ENCODE results near the gene CAP2.

The CAP2 gene, protein sequence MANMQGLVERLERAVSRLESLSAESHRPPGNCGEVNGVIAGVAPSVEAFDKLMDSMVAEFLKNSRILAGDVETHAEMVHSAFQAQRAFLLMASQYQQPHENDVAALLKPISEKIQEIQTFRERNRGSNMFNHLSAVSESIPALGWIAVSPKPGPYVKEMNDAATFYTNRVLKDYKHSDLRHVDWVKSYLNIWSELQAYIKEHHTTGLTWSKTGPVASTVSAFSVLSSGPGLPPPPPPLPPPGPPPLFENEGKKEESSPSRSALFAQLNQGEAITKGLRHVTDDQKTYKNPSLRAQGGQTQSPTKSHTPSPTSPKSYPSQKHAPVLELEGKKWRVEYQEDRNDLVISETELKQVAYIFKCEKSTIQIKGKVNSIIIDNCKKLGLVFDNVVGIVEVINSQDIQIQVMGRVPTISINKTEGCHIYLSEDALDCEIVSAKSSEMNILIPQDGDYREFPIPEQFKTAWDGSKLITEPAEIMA

DNA sequence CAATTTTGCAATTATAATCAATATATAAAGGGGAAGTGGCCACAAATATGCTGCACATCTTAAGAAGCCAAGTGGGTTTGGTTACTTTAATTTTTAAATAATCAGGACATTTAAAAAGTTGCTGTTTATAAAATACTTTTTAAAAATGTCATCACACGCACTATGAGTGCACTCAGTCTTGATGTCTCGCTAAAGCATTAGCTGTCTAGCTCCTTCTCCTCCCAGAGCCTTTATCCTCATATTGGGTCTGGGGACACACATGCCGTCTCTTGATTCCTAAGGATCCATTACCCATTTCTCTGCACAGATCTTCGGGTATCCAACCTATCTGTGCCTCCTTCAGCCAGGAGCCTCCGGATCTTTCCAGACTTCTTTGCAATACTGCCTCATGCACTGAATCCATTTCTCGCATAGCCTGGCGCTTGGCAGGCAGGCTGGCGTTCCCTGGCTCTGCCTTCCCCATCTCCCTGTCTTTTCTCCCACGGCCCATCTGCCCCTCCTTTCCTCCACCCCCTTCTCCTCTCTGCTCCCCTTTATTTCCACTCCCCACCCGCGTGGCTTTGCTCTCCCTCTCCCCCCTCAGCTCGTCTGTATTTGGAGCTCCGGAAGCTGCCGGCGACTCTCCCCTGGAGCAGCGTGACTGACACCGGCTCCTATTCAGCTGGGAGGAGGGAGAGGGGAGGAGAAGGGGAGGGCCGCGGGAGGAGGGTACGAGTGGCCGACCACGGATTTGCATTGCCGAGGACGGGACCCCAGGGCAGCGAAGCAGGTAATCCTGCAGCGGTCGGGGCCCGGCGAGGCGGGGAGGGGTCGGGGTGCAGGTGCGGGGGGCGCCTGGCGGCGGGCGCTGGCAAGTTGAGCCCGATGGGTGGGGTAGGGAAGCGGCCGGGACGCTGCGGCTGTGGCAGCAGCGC, at the start of gene CAP2:
CAP2 (plus strand) TSS at position 618 of the 914 bp plus-strand sequence. CDS start 27,961 bp downstream, outside the sequence.
- DNase-seq, result no peak

DNA sequence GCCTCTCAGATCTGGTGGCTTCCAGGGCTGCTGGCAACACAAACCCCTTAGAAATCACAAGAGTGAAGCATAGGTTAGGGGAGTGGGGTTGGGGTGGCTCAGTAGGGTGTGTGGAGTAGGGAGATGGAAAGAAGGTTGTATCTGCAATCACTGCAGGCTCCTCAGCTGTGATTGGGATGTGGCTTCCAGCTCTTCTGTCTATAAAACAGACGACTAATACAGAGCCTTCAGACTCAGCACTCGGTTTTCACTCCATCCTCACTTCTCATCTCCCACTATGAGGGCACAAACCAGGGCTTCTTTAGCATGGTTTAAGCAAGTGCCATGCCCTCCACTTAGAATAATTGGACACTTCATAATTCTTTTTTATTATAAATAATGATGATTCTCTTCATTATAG, 46.4 kb upstream of the CAP2 start:
- DNase-seq, result no peak

DNA sequence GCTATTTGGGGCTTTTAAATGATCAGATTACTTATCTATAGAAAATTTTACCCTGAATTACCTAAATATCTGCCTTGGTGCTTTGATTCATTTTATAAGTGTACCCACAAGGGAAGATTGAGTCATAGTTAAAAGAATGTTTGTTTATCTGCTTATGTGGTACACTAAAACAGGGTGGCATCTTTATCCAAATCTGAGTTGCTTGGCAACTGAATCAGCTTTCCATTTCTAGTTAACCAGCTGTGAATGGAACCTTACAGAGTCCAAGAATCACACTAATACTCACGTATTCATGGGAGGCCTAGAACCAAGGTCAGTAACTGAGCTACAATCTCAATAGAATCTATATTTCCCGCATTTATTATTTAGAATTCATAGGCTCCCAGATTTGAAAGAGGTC, 44.0 kb upstream of the CAP2 start:
- DNase-seq, result no peak

DNA sequence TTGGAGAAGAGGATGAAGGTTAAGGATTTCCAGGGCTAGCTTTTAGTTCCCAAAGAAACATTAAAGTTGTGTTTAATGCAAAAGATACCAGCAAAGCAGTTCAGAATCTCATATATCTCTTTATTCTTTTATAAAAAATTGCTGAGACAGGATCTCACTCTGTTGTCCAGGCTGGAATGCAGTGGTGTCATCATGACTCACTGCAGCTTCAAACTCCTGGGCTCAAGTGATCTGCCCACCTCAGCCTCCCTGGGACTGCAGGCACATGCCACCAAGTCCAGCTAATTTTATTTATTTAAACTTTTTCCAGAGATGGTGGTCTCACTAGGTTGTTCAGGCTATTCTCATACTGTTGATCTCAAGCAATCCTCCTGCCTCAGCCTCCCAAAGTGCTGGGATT, 41.1 kb upstream of the CAP2 start:
- no peak for DNase-seq

DNA sequence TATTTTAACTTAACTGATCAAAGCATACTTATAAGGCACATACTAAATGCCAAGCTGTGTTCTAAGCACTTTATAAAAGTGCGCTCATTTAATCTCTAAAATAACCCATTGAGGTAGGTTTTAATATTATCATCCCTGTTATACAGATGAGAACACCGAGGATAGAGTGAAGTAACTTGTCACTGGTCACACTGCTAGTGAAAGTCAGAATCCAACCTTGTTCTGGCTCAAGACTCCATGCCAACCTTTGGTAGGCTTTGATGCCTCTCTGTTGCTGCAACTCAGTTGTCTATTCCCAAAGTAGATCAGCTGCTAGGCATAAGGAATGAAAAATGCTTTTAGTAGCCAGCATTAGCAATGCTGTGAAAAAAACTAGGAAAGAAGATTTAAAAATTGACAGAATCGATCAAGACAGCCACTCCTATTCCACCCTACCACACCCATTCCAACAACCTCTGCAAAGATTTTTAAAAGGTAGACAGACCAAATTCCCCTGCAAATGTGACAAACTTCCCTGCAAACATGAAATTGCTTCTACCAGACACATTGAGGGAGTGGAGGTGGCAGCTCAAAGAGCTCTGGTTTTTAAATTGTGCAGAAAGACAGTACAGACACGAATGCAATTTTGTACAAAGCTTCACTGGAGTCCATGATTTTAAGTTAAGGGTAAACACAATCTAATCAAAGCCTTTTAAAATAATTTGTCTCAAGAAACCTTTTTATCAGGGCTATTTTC, 39.8 kb upstream of the CAP2 start:
- DNase-seq, result no peak

DNA sequence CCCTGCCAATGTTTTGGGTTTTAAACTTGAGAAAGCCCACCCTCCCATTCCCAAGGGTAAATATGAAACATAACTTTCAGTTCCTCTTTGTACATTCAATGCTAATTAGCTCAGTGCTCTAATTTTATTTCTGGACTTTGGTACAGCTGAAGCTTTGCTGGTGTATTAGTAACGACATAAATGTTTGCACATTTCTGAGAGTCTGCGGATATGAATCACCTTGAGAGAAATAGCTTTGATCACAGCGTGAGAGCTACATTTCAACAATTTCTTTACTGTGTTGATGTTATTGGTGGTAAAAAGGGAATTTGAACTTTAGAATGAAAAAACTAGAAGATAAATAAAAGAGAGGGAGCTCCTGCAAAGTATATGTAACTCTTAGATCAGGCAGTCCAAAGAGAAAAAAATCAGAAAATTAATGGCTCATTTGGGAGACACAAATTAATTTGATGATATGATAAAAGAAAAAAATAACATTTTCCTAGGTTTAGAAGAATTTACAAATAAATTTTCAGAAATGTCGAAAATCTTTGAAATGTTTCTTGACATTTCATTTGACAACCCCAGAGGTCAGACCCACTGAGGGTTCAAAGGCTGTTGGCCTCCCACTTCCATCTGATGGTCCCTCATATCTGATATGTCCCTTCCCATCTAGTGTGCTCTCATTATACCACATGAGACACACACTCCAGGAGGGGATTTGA, 38.5 kb upstream of the CAP2 start:
- DNase-seq, result no peak

DNA sequence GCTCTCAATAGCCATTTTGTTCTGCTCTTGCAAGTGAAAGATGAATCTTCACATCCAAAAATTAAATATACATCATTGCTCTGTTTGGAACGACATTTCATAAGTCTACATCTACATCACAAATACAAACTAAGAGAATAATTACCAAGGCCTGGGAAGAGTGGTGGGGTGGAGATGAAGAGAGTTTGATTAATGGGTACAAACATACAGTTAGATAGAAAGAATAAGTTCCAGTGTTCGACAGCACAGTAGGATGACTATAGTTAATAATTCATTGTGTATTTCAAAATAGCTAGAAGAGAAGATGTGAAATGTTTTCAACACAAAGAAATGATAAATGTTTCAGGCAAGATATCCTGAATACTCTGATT, 38.0 kb upstream of the CAP2 start:
- no peak for DNase-seq

DNA sequence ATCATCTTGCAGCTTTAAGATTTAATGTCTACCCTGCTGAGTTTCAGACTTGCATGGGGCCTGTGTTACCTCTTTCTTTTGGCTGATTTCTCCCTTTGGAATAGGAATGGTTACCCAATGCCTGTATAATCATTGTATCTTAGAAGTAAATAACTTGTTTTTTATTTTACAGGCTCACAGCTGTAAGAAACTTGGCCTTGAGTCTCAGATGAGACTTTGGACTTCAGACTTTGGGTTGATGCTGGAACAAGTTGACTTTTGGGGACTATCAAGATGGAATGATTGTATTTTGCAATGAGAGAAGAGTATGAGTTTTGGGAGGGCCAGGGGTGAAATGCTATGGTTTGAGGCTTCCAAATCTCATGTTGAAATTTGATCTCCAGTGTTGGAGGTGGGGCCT, 34.9 kb upstream of the CAP2 start:
- no peak for DNase-seq

DNA sequence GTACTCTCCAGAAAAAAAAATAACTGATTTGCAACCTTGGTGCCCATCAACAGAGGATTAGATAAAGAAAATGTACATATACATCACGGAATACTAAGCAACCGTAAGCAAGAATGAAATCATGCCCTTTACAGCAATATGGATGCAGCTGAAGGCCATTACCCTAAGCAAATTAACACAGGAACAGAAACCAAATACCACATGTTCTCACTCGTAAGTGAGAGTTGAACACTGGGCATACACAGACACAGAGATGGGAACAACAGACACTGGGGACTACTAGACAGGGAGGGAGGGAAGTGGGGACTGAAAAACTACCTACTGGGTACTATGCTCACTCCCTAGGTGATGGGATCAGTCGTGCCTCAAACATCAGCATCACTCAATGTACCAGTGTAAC, 32.8 kb upstream of the CAP2 start:
- DNase-seq, result no peak

DNA sequence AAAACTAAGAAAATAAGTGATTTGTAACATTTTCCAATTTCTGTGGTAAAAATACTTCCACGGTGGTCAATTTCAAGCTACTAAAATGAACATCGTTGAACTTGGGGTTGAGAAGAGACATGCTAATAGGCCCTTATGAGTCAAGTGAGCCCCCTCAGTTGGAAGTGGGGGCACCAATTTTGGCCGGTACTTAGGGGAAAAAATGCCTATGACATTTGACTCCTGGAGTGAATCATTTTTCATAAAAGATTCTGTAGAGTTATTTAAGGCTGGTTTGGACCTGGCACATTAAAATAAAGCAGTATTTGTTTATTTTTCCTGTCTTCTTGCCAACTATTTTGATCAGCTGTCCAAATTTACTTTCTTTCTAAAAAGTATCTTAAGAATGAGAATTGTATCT, 32.4 kb upstream of the CAP2 start:
- DNase-seq, result no peak

DNA sequence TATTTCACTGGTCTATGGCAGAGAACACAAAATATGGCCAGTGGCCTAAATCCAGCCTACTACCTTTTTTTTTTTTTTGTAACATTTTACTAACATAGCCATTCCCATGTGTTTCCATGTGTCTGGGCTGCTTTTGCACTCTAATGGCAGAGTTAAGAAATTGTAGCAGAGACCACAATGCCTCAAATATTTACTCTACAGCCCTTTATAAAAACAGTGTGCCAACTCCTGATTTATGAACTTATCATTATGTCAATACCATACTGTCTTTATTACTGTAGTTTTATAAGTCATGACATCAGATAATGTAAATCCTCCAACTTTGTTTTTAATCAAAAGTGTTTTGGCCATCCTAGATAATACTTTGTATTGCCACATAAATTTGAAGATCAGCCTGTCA, 27.4 kb upstream of the CAP2 start:
- DNase-seq, result no peak

DNA sequence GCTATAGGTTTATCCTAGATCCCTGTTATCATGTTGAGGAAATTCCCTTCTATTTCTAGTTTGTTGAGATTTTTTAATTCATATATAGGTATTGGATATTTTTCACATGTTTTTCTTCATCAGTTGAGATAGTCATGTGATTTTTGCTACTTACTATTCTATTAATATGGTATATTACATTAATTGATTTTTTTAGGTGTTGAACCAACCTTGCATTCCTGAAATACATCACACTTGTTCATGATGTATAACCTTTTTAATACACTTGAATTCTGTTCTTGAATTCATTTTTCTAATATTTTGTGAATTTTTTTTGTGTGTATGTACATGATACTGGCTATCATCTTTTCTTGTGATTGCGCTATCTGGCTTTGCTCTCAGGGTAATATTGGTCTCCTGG, 25.5 kb upstream of the CAP2 start:
- DNase-seq, result no peak

DNA sequence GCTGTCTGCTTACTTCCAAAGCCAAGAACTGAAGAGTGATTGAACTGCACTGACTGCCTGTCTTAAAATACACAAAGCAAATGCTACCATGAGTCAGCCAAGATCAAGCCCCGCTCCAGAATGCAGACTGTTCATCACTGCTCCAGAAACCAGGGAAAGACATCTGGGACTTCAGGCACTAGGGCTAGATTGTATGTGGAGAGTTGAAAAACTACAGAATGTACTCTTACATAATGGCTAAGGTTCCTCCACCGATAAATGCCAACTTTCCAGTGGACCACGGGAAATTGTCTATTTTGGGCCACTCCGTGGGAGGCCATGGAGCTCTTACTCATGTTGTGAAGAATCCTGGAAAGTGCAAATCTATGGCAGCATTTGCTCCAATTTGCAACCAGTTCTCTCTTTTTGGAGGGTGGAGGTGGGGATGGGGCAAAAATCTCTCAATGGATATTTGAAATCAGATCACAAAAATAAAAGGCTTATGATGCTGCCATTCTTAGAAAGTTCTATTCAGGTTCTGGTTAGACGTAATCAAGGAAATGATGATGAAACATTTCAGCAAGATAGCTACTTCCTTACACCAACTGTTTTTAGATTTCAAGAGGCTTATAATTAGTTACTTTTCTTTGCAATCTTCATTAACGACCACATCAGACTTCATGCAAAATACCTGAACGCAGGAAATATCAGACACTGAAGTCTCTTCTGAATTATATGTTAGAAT, 11.8 kb upstream of the CAP2 start:
- DNase-seq, result peak; percentile 46

DNA sequence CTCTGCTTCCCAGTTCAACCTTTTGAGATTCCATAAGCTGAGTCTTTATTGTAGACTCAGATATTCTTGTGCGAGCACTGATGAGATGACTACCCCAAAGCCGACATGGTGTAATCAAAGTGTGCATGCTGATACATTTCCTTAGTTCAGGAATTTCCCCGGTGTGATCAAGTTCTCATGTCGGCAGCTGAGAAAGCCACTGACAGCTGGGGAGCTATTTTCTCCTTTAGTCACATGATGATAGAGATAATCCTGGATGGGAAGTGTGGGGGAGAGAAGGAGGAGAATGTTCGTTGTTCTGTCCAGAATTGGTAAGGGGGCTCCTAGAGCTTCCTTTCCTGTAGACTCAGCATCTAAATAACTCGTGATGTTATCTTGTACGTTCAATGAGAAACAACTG, 7.7 kb upstream of the CAP2 start:
- DNase-seq, result no peak

DNA sequence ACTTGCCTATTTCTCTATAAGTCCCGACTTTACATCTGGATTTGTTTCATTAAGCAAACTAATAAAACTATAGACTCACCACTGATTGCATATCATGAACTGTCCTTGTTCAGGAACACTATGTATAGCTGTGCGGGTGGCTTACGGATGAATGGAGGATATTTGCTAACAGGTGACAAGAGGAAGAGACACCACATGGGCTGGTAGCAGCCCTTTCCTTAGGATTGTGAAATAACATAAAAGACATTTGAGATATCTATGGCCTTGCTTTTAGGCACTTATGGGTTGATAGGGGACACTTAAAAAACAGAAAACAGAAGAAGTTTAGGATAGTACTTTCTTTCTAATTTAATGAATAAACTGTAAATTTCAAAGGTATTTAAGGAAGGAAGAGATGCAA, 5.0 kb upstream of the CAP2 start:
- no peak for DNase-seq

DNA sequence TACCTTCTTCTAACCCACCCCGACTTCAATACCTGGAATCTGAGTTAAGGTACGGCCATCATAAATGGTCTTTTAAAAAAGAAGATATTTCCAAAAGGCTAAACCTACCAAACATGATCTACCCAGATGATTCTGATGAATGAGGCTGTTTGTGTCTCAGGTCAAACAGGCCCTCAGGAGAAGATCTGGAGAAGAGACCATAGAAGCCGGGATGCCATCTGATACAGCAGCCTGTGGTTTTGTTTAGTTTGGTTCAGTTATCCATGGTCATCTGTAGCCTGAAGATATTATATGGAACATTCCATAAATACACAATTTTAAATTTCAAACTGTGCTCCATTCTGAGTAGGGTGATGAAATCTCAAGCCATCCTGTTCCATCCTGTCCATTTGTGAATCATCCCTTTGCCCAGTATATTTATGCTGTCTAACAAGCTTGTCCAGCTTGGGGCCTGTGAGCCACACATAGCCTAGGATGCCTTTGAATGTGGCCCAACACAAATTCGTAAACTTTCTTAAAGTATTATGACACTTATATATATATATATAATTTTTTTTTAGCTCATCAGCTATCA, 4.0 kb upstream of the CAP2 start:
- peak; percentile 10 for DNase-seq

DNA sequence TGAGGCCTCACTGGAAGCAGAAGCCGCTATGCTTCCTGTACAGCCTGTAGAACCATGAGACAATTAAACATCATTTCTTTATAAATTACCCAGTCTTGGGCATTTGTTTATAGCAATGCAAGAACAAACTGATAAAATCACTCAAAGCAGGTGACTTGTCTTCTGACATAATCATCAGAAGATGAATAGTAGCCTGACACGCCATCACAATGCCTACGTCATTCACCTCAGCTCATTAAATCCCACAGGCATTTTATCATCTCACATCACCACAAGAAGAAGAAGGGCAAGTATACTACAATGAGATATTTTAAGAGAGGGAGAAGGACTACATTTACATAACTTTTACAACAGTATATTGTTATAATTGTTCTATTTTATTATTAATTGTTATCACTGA, 3.1 kb upstream of the CAP2 start:
- DNase-seq, result no peak

DNA sequence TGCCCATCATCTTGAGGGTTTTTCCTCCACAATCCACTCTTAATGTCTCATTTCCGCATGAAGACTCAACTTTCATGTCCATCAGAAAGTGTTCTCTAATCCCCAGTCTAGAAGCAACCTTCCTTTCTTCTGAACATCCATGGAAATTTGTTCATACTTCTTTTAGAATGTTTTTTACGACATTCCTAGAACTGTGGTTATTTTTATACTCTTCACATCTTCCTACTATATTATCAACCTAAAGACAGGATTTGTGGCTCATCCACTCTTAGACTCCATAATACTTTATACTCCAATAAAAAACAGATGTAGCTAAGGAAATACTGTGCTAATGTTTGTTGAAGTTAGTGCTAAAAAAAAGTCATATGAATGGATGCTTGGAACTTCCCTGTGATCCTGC, 1.4 kb upstream of the CAP2 start:
- DNase-seq, result no peak

DNA sequence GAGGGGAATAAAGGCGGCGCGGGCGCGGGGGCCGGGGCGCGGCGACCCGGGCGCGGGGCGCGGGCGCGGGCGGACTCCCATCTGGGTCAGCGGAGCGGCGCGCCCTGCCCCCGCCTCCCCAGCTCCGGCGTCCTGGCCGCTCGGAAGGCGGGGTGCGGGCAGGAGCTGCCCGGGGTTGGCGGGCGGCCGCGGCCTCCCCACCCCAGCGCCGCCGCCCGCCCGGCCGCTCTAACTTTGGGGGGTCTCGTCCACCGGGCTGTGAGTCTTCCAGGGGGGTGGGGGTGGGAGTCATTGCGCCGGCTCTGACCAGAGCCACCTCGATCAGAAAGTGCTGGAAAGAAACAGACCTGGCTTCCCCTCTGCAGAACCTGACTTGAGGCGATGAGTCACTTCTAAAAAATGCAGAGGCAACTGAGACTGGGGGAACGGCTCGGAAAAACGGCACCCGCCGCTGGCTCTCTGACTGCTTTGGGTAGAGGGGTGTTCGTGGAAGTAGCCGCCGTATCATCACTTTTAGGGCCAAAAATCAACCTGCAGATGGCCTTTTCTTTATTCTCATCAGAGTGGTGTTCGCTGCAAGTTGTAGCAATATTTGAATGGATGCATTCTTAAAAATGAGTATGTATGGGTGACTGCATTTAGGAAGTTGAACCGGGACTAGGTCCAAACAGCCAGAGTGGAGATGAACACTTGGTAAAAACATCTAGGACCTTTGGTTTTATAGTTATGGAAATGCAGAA, 667 bp downstream of the CAP2 start:
- no peak for DNase-seq

DNA sequence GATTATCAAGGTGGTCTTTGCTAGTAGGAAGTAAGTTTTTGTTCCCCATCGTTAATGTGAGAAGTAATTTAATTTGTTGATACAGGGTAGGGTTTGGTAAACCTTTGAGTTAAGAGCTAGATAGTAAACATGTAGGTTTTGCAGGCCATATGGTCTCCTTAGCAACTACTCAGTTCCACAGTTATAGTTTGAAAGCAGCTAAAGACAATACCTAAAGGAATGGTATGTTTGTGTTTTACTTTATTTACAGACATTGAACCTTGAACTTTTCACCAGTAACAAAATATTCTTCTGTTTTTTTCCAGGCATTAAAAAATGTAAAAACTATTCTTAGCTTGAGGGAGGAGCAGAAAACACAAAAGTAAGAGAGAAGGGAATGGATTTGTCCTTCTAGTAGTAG, 1.7 kb downstream of the CAP2 start:
- no peak for DNase-seq

DNA sequence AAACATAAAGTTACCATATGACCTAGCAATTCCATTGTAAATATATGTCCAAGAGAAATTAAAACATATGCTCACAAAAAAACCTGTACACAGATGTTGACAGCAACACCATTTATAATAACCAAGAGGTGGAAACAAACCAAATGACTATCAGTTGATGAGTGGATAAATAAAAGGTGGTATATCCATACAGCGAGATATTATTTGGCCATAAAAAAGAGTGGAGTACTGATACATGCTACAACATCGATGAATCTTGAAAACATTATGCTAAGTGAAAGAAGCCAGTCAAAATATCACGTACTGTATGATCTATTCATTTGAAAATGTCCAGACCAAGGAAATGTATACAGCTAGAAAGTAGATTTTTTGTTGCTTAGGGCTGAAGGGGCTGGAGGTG, 2.9 kb downstream of the CAP2 start:
- no peak for DNase-seq

All from OCI-M1 (cell line).